AG04450 (cell line): ENCODE results near the gene RNF144B. TPM values are rescaled to one million over a fixed set of nuclear protein-coding genes. Genes with fewer than 3 reads are reported as not detected.
"Not testable (repeated sequence)": the region's sequence is repeated elsewhere in the genome, so short reads cannot be mapped to it uniquely, and the experiment has no call there.

Source experiments
- CTCF ChIA-PET: fragments of 300-600, 350-600 bp; formaldehyde crosslinking; extraction: SDS; loops from one replicate; lab custom pipeline; 2022; ENCODE audit warnings: antibody characterized with exemption, inconsistent platforms; lab: Charles Lee
- POLR2A ChIA-PET: fragments of 350-600 bp; formaldehyde crosslinking; extraction: SDS; loops from one replicate; lab custom pipeline; 2021; ENCODE audit warnings: antibody characterized with exemption, inconsistent platforms; lab: Yijun Ruan, JAX
- DNase-seq: peaks from one replicate; pipeline ENCODE4 v3.0.0-alpha.2; 2011; ENCODE audit warnings: low read depth, low spot score
- H3K27ac ChIP-seq: one replicate; pipeline ENCODE4 v1.5.1; 2012; ENCODE audit warnings: low read depth, low read length, control low read depth
- H3K27me3 ChIP-seq: one replicate; pipeline ENCODE4 v1.6.0; 2012; ENCODE audit warnings: low read length; ENCODE audit not compliant: control insufficient read depth, insufficient read depth
- H3K4me3 ChIP-seq: 2 replicates; pipeline ENCODE4 v1.5.1; 2011; ENCODE audit warnings: mild to moderate bottlenecking, low read depth, low read length, control low read depth
- H3K9me3 ChIP-seq: 2 replicates; pipeline ENCODE4 v1.5.1; 2012; ENCODE audit warnings: low read length; ENCODE audit not compliant: control insufficient read depth, insufficient read depth
- polyA plus RNA-seq: library from polyadenylated mRNA; depleted of rRNA; stranded (reverse); fragments of >200 nt; gene quantifications from 2 replicates; pipeline ENCODE4 v1.2.3, GENCODE V29; 2011
- TF ChIP-seq, protein P1 (sequence below): IDR thresholded peaks from 2 replicates; pipeline ENCODE4 v1.5.1; 2011; ENCODE audit warnings: low read depth, low read length, control low read depth, inconsistent platforms

RNF144B gene
- polyA plus RNA-seq, 1 experiment: 0.25 TPM

DNA sequence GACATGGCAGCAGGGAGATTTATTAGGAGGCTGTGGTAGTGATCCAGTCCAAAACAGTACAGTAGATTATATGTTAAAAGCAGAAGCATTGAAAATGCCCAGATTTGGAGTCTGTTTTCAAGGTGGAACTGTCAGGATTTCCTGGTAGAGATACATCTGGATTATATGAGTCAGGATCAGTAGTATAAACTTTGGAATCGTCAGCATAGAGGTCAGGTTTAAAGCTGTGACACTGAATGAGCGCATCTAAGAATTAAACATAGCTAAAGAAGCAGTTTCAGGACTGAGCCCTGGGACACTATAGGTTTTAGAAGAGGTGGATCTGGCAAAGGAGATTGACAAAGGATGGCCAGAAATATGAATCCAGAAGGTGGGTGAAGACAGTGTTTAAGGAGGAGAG, 60.4 kb downstream of the RNF144B start:
- Histone ChIP-seq H3K27ac (no peak overlapping the region), H3K9me3 (no peaks in the 10 kb centered on the region), H3K4me3 (no peak overlapping the region), H3K27me3 (no peaks in the 10 kb centered on the region)
- CTCF ChIA-PET: interaction anchor here (1.7 kb wide), 1 partner anchor 124 kb away, joined by 7 read pairs; no protein-coding TSS in a partner anchor
- TF ChIP-seq, protein P1, sequence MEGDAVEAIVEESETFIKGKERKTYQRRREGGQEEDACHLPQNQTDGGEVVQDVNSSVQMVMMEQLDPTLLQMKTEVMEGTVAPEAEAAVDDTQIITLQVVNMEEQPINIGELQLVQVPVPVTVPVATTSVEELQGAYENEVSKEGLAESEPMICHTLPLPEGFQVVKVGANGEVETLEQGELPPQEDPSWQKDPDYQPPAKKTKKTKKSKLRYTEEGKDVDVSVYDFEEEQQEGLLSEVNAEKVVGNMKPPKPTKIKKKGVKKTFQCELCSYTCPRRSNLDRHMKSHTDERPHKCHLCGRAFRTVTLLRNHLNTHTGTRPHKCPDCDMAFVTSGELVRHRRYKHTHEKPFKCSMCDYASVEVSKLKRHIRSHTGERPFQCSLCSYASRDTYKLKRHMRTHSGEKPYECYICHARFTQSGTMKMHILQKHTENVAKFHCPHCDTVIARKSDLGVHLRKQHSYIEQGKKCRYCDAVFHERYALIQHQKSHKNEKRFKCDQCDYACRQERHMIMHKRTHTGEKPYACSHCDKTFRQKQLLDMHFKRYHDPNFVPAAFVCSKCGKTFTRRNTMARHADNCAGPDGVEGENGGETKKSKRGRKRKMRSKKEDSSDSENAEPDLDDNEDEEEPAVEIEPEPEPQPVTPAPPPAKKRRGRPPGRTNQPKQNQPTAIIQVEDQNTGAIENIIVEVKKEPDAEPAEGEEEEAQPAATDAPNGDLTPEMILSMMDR: no peak
- DNase-seq: peak; percentile 11
- POLR2A ChIA-PET: interaction anchor here (0.6 kb wide), 1 partner anchor 167 kb away, joined by 4 read pairs; no protein-coding TSS in a partner anchor

DNA sequence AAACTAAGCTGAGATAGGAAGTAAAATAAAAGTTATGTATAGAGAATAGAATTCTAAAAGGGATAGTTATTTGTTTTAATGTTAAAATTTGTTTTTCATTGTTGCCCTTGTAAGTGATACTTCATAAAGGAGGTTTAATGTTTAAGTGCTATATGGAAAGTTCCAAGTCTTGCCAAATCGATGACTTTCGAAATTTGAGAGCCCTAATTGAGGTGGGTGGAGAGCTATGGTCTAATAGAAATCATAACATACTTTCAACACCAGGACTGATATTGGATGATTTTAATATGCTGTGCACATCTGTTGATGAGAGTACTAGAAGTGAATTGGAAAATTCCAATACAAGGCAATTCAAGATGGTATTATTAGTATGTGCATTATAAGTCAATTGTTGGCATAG, 64.6 kb downstream of the RNF144B start:
- TF ChIP-seq, protein P1: no peak
- H3K4me3 ChIP-seq: no peak overlapping the region
- POLR2A ChIA-PET: no interaction called here
- DNase-seq: no peak
- H3K27ac ChIP-seq: no peak overlapping the region
- H3K27me3 ChIP-seq: no peaks in the 10 kb centered on the region
- CTCF ChIA-PET: interaction anchor here (0.9 kb wide), 2 partner anchors 30 to 52 kb away, joined by 3 read pairs; no protein-coding TSS in a partner anchor
- no peaks in the 10 kb centered on the region for H3K9me3 ChIP-seq

DNA sequence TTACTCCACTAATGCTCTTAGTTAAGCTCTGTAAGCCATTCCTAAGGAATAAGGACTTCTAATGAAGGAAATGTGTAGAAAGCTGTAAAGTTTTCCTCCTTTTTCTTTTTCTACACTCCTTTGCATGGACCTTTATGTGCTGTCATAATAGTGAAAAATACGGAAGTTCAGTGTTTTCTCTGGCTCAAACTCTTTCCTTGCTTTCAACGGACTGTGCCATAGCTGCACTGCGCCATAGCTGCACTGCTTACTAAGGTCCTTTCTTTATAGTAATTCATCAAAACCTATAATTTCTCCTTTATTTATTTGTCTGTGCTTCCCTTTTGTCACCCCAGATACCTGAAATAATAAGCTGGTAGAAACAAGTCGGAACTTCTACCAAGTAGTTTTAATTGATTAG, 67.3 kb downstream of the RNF144B start:
- ChIA-PET CTCF (no interaction called here), POLR2A (no interaction called here)
- TF ChIP-seq, protein P1: no peak
- Histone ChIP-seq H3K27ac (no peak overlapping the region), H3K27me3 (peaks cover 2% of the 10 kb centered on the region), H3K9me3 (no peaks in the 10 kb centered on the region), H3K4me3 (no peak overlapping the region)
- DNase-seq: no peak

DNA sequence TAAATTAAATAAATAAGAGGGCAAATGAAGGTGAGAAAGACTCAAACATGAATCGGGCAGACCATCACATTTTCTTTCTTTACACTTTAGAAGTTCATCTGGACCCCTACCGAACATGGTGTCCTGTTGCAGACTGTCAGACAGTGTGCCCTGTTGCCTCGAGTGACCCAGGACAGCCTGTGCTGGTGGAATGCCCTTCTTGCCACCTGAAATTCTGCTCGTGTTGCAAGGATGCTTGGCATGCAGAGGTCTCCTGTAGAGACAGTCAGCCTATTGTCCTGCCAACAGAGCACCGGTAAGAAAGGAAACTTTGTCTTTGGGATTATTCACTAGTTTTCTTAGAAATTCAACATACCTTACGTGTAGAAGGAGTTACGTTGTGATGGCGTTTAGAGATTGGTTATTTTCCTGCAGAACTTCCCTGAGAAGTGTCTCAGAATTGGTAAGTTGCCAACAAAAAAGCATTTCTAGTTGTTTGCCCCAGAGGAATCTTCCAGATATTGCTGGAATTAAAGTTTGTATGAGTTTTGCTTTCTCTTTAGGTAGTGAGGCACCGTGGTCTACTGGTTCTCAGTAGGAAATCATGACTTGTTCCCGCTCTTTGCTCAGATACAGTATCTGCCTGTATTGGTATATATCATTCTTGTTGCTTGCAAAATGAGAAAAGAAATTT, 70.1 kb downstream of the RNF144B start:
- TF ChIP-seq, protein P1: no peak
- H3K4me3 ChIP-seq: no peak overlapping the region
- H3K27me3 ChIP-seq: peaks cover 2% of the 10 kb centered on the region
- DNase-seq: no peak
- POLR2A ChIA-PET: no interaction called here
- H3K9me3 ChIP-seq: no peaks in the 10 kb centered on the region
- CTCF ChIA-PET: no interaction called here
- H3K27ac ChIP-seq: no peak overlapping the region

DNA sequence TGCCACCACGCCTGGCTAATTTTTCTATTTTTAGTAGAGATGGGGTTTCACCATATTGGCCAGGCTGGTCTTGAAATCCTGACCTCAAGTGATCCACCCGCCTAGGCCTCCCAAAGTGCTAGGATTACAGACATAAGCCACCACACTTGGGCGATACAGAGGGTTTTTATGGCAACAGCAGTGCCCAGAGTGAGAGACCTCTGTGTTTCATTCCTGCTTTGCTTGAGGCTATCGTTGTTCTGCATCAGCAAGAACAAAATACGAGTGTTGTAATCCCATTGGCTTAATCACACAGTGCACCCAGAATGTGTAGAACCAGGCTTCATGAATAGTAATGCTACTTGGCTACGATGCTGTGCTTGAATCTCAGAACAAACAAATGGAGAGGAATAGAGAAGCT, 70.9 kb downstream of the RNF144B start:
- DNase-seq, H3K9me3 ChIP-seq, H3K27ac ChIP-seq, POLR2A ChIA-PET, H3K4me3 ChIP-seq, CTCF ChIA-PET, H3K27me3 ChIP-seq: not testable (repeated sequence)
